ENCODE data around the gene CNTNAP2. TPM values are rescaled to one million over a fixed set of nuclear protein-coding genes. Genes with fewer than 3 reads are reported as not detected.

CNTNAP2 gene
- total and polyA plus RNA-seq, 2 of the 8 experiments (the other 6 are each of a cell fraction or from before 2014, with no cell fraction given), result 27.9 to 71.0 TPM

GRCh38 chr7:148129023-148129422 is 2012.4 kb downstream of the CNTNAP2 start:
- Histone ChIP-seq H3K27ac (ENCODE audit: low read depth, low read length) (no peak overlapping the region), H3K79me1 (ENCODE audit: low read depth, low read length) (no peaks in the 10 kb centered on the region), H4K5ac (ENCODE audit: insufficient read length, low read depth, low read length) (no peak overlapping the region), H3K9ac (replicated peaks in 1 of 4; ENCODE audit: extremely low read depth in 1 of 4, low read depth in 3 of 4, low read length in 3 of 4) (no peak overlapping the region), H4K91ac (replicated peaks; ENCODE audit: insufficient read length, low read length) (no peak overlapping the region), H3K79me2 (ENCODE audit: control insufficient read depth in 1 of 2, insufficient read depth in 2 of 2, low read length in 2 of 2) (no peaks in the 10 kb centered on the region), H3K4ac (replicated peaks; ENCODE audit: insufficient read length, low read depth, low read length) (no peak overlapping the region), H3K18ac (ENCODE audit: extremely low read depth, low read length) (no peak overlapping the region), H3K9me3 (ENCODE audit: insufficient read depth in 2 of 2, low read depth in 1 of 2, low read length in 1 of 2) (no peaks in the 10 kb centered on the region), H3K23me2 (ENCODE audit: low read depth, low read length) (no peaks in the 10 kb centered on the region), H3K4me1 (replicated peaks in 1 of 4; ENCODE audit: control insufficient read depth in 3 of 4, insufficient read depth in 4 of 4, low read length in 3 of 4) (no peaks in the 10 kb centered on the region; a peak in 1 of 7 replicates), H2BK5ac (ENCODE audit: low read depth, low read length) (no peak overlapping the region), H2BK120ac (replicated peaks; ENCODE audit: low read depth, low read length) (no peak overlapping the region), H2BK15ac (ENCODE audit: low read length) (no peak overlapping the region), H3K23ac (ENCODE audit: insufficient read length) (no peak overlapping the region), H3K14ac (ENCODE audit: insufficient read length) (no peak overlapping the region), H3K36me3 (ENCODE audit: control insufficient read depth in 2 of 4, insufficient read depth in 4 of 4, low read length in 3 of 4) (no peaks in the 10 kb centered on the region), H3K4me3 (ENCODE audit: extremely low read depth in 1 of 4, insufficient read depth in 2 of 4, low read depth in 3 of 4, low read length in 4 of 4) (no peak overlapping the region), H3K27me3 (replicated peaks in 1 of 4; ENCODE audit: control insufficient read depth in 3 of 4, extremely low read depth in 1 of 4, insufficient read depth in 3 of 4, low read length in 3 of 4) (peaks cover 0 to 1% (median 0%) of the 10 kb centered on the region in 4 experiments; a peak in 1 of 7 replicates), H2BK12ac (ENCODE audit: low read depth, low read length) (no peak overlapping the region), H2AFZ (ENCODE audit: low read length) (no peak overlapping the region), H2BK20ac (ENCODE audit: low read length) (no peak overlapping the region), H3K56ac (replicated peaks; ENCODE audit: insufficient read length, low read depth, low read length) (no peak overlapping the region), H3K4me2 (ENCODE audit: insufficient read depth in 1 of 2, low read depth in 2 of 2, low read length in 2 of 2) (no peak overlapping the region), H4K8ac (ENCODE audit: extremely low read depth, insufficient read depth, low read length) (no peak overlapping the region), H2AK5ac (ENCODE audit: low read depth, low read length) (no peak overlapping the region), H4K20me1 (replicated peaks in 1 of 2; ENCODE audit: control insufficient read depth in 1 of 2, insufficient read depth in 2 of 2, low read length in 2 of 2) (no peaks in the 10 kb centered on the region)
- DNase-seq (ENCODE audit: low read depth in 1 of 2, low spot score in 2 of 2) (no peak), FAIRE-seq (no peak)
- 89% methylated on average over 6 of the region's 6 CpGs; no CpG with 5 or more reads in 1 of the 2 experiments for WGBS, 2 experiments (ENCODE audit: extremely low coverage in 1 of 2, insufficient coverage in 1 of 2, insufficient read length in 1 of 2, insufficient replicate concordance in 2 of 2, low coverage in 1 of 2, low lambda C conversion rate in 2 of 2, missing lambda C conversion rate in 1 of 2)
- CTCF ChIA-PET (ENCODE audit: partially characterized antibody), result interaction anchor here (0.8 to 2.4 kb wide), 5 partner anchors 10 to 582 kb away, joined by 3 to 10 read pairs (median 6); no protein-coding TSS in a partner anchor
- POLR2A ChIA-PET (ENCODE audit: partially characterized antibody), result no interaction called here
- TF ChIP-seq TAF1 (IDR thresholded peaks at IDR 0.05; ENCODE audit: low read depth, low read length) (no peak), SUZ12 (IDR thresholded peaks at IDR 0.05; ENCODE audit: low read length) (no peak), NRF1 (IDR thresholded peaks at IDR 0.05; ENCODE audit: low read depth, low read length) (no peak), NANOG (IDR thresholded peaks at IDR 0.05; ENCODE audit: insufficient read depth, low read depth, low read length, poor library complexity, severe bottlenecking) (no peak), POLR2A (IDR thresholded peaks at IDR 0.05; ENCODE audit: control extremely low read depth in 1 of 2, low read depth in 2 of 2, low read length in 2 of 2) (no peak), SP2 (IDR thresholded peaks at IDR 0.05; ENCODE audit: low read length) (no peak), HDAC6 (IDR thresholded peaks at IDR 0.05; ENCODE audit: low read depth, low read length) (no peak), RAD21 (IDR thresholded peaks at IDR 0.05 in 1 of 2, conservative IDR thresholded peaks at IDR 0.05 in 1 of 2; ENCODE audit: low read depth in 2 of 2, low read length in 2 of 2) (no peak), SP4 (IDR thresholded peaks at IDR 0.05; ENCODE audit: low read length) (no peak), BACH1 (IDR thresholded peaks at IDR 0.05; ENCODE audit: low read length) (no peak), MAX (IDR thresholded peaks at IDR 0.05) (no peak), TEAD4 (IDR thresholded peaks at IDR 0.05; ENCODE audit: low read depth, low read length) (no peak), KDM4A (IDR thresholded peaks at IDR 0.05; ENCODE audit: low read depth, low read length, severe bottlenecking) (no peak), MAFK (IDR thresholded peaks at IDR 0.05; ENCODE audit: low read depth, low read length) (no peak), CBX5 (IDR thresholded peaks at IDR 0.05; ENCODE audit: low read depth, low read length) (no peak), JUND (IDR thresholded peaks at IDR 0.05; ENCODE audit: low read length) (no peak)
